HG03103 (cell line): ENCODE measurements around the gene GPATCH4.
A peak's percentile ranks its signal among the peaks of the same experiment; 100 is the strongest.
"Not testable (repeated sequence)": the region's sequence is repeated elsewhere in the genome, so short reads cannot be mapped to it uniquely, and the experiment has no call there.

Source experiments
- ATAC-seq: cut with Tn5 transposase; IDR thresholded peaks from one replicate; pipeline ENCODE4 v1.9.1; 2021; ENCODE audit warnings: low read depth; ENCODE audit not compliant: unreplicated experiment

Gene GPATCH4

DNA sequence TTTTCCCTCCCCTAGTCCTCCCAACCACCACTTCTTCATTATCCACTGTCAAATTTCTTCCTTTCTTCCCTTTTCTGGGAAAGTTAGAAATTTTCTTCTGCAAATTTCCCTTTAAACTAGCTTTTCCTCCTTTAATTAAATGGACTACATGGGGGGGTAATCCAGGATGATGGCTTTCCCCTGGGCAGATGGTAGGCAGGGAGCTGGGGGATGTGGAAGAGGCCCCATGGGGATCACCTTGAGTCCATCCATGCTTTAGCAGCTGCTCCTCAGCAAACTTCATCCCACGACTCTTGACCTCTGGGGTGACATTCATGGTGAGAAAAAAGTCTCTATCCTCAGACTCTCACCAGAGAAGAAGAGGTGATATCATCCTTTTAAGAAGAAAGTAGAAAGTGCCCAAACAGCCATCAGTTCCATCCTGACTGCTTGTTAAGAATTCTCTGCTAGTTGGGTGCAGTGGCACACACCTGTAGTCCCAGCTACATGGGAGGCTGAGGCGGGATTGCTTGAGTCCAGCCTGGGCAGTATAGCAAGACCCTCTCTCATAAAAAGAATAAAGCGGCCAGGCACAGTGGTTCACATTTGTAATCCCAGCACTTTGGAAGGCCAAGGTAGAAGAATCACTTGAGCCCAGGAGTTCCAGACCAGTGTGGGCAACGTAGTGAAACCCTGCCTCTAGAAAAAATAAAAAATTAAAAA is 2.4 kb downstream of the GPATCH4 start:
- ATAC-seq: no peak

DNA sequence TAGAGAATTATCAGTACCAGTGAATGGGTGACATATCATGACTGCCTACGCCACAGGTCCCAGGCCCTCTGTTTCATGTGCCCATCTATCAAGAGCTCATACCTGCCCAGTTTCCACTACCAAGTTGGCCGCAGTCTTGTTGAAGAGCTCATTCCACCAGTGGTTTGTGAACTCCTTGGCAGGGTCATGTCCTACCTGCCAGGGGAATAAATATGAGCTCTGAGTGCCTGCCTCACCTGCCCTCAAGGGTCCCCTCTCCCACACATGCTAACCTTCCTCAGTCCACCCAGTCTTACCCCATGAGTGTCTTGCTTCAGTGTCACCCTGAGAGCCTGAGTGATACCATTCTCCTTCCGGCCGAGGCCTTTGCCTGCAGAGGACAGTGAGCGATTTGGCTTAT is 3.2 kb downstream of the GPATCH4 start:
- ATAC-seq: no peak

DNA sequence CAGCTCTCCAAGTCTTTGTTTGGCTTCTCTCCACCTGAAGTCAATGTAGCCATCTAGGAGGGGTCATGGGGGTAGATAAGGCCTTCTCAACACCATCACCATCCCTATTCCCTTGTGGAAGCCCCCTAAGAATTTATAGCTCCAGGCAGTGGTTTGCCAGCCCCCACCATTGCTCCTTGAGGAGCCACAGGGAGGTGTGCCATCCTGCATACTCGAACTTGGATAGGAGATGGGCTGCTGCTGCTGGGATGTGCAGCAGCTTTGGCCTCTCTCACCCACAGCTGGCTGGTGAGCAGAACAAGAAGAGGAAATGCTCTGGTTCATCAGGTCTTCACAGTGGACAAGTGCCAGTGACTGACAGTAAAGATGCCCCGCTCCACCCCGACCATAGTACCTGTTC is 4.9 kb downstream of the GPATCH4 start:
- no peak for ATAC-seq

DNA sequence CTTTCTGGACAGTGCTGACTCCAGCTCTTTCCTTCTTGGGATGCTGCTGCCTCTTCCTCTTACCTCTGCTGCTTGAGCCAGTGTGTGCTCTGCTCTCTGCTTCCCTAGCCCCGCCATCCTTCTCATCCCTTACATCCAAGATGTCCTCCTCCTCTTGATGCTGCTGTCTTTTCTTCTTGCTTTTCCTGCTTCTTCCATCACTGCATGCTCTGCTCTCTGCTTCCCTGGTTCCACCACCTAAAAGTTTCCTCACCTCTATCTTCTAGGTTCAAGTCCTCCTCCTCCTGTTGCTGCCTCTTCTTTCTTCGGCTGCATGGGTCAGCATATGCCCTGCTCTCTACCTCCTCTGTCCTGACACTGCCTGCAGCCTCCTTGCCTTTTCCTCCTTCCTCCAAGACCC is 6.3 kb downstream of the GPATCH4 start:
- no peak for ATAC-seq

DNA sequence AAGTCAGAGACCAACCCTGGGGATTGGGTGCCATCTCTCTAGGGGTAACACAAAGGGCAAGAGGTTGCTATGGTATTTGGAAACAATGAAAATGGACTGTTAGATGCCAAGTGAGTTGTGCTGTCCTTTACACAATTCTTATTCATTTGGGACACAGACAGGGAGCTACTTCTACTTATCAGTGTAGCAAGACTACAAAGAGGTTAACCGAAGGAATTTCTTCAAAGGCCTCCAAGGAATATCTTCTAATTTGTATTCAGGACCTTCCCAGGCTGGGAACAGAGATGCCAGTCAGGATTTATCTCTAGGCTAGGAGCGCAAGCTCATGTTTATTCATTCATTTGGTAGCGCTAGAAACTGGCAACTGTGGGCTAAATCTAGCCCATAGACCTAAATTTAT is 7.1 kb downstream of the GPATCH4 start:
- ATAC-seq: no peak

DNA sequence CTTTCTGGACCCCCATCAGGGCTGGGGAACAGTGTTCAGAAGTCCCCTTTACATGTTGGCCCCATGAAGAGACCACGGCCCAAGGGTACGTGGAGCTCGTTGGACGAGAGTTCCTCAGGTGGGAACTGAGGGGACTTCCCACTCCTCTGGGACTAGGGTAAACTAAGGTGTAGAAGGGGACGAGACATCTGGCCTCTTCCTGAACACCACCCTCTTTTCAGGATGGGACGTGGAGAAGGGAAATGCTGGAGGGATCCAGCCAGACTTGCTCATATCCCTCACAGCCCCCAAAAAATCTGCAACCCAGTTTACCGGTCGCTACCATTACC is 7.7 kb downstream of the GPATCH4 start:
- no peak for ATAC-seq

DNA sequence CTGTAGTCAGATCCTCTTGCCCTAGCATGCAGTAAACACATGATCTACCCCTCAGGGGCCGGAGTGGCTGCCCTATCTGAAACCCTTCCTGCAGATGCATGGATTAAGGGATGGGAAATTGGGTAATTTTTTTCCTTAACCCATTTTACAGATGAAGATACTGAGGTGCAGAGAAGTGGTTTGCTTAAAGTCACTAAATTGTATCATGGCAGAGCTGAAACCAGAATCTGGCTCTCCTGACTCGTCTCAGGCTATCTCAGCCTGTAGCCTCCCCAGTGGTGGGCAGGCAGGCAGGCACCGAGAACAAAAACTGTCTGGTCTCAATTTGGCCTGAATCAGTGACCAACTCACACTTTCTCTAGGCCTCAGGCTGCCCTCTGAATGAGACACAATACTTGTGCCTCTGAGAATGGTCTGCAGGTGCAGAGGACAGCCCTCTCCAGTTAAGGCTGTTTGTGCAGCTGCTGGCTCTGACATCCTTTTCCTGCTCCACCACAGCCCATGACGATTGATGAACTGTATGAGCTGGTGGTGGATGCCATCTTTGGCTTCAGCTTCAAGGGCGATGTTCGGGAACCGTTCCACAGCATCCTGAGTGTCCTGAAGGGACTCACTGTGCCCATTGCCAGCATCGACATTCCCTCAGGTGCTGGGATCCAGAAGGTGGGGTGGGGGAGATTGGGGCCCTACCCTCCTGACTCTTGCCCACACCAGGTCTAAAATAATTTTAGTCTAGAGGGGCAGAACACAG is 8.2 kb downstream of the GPATCH4 start:
- no peak for ATAC-seq

DNA sequence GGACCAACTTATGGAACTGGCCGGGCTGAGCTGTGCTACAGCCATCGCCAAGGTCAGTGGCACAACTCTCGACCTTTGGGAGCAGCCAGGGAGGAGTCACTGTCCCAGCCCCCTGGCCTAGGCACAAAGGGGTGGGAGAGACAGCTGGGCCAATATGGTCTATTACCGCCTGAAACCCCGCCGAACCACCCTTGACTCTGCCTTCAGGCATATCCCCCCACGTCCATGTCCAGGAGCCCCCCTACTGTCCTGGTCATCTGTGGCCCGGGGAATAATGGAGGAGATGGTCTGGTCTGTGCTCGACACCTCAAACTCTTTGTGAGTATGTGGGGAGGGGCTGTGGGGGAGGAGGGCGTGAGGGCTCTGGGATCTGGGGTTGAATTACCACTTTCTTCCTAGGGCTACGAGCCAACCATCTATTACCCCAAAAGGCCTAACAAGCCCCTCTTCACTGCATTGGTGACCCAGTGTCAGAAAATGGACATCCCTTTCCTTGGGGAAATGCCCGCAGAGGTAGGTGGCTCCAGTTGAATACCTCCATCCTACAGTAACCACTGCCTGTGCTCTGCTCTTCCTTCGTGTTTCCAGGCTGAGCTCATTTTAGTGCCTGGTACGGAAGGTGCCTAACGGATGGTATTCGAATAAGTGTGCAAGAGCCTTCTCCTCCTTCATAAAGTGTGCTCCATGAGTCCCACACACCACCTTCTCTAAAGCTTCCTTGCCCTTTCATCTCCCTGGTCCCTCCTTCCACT is 8.9 kb downstream of the GPATCH4 start:
- ATAC-seq: no peak

DNA sequence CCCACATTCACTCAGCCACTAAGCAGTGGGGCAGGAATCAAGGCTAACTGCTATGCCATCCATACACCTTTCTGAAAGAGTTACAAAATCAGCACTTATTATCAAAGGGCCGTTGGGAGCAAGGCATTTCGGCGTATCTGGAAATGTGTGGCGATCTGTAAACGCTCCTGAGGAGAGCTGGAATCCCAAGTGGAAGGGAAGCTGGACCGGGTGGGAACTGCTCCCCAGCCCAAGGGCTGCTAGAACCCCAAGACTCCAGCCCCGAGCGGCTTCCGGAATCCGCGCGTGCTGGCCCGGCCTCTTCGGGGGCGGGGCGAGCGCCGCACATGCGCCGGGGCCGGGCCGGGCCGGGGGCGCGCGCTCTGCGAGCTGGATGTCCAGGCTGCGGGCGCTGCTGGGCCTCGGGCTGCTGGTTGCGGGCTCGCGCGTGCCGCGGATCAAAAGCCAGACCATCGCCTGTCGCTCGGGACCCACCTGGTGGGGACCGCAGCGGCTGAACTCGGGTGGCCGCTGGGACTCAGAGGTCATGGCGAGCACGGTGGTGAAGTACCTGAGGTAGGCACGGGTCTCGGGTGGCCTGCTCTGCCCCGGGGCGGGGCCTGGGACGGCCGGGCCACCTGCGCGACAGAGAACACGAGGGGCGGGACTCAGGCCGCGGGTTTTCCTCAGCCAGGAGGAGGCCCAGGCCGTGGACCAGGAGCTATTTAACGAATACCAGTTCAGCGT is 9.7 kb downstream of the GPATCH4 start, which contains the start of gene NAXE:
Gene NAXE (plus strand): TSS at position 345 of the 726 bp plus-strand sequence. CDS start 29 bp downstream, at position 374.
- peak; percentile 59 for ATAC-seq

DNA sequence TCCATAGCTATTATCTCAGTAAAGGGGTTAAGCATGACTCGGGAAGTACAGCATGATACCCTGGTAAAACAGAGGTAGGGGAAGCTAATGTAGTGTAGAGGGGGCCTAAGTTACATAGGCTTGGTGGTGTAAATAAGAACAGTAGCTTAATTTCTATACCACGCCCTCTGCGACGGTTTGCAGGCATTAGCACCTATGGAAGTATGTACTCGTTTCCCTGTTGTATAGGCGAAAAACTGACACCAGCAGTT is 10.2 kb downstream of the GPATCH4 start:
- ATAC-seq: no peak

DNA sequence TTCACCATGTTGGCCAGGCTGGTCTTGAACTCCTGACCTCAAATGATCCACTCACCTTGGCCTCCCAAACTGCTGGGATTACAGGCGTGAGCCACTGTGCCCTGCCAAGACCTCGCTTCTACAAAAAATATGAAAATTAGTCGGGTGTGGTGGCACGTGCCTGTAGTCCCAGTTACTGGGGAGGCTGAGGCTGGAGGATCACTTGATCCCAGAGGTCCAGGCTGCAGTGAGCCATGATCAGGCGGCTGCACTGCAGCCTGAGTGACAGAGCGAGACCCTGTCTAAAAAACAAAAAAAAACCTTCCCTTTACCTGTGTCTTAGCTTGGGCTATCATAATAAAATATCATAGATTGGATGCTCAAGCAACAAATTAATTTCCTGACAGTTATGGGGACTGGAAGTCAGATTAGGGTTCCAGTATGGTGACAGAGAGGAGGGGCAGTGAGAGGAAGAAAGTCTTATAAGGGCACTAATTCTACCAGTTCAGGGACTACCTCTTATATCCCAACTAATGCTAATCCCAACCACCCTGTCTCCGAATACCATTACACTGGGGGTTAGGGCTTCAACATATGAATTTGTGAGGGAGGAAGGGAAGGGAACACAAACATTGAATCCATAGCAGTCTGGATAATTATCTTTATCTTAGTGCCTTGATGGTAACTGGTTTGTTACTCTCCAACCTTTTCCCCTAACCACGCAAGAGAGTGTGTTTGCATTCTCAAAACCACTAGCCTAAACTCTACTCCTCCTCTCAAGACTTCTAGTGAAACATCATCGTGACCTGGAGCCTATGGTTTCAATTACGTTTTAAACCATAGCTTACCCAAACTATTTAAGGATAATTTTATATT is 10.7 kb downstream of the GPATCH4 start:
- no peak for ATAC-seq

DNA sequence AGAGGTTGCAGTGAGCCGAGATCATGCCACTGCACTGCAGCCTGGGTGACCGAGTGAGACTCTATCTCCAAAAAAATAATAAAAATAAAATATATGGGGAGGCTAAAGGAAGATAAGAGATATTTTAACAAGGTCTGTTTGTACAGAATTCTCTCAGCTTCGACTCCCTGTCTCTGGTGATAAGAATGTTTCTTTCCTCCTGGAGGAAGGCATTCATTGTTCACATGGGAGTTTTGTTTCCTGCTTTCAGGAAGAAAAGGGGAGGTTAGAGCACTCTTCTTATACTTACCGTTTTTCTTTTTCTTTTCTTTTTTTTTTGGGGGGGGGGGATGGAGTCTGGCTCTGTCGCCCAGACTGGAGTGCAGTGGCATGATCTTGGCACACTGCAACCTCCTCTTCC is 11.7 kb downstream of the GPATCH4 start:
- no peak for ATAC-seq

DNA sequence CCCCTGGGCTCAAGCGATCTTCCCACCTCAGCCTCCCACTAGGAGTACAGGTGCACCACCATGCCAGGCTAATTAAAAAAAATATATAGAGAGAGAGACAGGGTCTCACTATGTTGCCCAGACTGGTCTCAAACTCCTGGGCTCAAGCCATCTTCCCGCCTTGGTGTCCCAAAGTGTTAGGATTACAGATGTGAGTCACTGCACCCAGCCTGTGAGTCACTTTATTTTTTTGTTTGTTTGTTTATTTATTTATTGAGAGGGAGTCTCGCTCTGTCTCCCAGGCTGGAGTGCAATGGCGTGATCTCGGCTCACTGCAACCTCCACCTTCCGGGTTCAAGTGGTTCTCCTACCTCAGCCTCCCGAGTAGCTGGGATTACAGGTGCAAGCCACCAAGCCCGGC is 13.4 kb downstream of the GPATCH4 start:
- ATAC-seq: not testable (repeated sequence)

DNA sequence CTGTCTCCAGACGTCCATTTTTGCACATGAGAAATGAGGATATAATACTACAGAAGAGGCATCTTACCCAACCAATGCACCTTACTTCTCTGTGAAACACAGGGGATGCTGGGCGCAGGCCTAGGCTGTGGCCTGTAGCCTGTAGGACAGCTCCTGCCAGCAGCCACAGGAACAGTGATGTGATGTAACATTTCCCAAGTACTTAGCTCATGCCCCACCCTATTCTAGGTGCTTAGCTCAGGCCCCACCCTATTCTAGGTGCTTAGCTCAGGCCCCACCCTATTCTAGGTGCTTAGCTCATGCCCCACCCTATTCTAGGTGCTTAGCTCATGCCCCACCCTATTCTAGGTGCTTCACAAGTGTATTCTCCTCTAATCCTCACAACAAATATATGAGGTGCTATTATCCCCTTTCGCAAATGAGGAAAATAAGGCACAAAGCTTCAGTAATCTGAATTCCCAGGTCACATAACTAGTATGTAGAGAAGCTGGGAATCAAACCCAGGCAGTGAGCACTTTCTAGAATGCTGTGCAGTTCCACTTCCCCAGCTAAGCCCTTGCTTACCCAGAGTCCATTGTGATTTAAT is 14.3 kb downstream of the GPATCH4 start:
- no peak for ATAC-seq

DNA sequence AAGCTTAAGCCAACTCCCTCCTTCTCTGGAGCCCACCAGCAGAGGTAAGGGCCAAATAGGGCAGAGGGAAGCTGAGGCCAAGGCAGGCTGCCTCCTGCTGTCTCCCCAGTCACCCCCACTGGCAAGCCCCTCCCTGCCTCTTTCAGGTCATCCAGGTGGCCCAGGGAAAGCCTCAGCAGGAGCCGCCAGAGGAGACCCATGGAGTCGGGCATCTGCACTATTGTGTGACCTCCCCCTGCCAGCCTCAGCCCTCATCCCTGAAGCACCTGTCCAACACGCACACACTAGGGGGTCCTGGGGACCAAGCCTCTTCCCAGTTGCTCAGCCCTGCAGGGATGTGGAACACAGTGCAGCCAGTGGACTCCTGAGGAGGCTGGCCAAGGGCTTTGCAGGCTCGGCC is 15.0 kb downstream of the GPATCH4 start:
- ATAC-seq: no peak

DNA sequence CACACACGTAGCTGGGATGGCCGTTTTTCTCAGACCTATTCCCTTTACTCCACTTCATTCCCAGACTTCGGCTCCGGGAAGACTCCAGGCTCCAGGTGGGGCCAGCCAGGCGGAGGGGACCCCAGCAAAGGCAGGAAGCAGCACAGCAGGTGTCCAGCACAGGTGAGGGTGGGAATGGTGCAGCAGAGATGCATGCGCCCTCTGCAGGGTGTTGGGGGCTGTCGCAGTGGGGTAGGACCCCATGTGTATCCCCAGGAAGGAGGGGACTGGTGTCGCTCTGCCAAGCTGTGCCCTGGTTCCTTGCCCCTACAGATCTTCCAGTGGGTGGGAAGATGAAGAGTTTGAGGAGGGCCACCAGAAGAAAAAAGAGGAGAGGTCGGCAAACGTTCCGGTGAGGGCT is 16.5 kb downstream of the GPATCH4 start:
- ATAC-seq: no peak

DNA sequence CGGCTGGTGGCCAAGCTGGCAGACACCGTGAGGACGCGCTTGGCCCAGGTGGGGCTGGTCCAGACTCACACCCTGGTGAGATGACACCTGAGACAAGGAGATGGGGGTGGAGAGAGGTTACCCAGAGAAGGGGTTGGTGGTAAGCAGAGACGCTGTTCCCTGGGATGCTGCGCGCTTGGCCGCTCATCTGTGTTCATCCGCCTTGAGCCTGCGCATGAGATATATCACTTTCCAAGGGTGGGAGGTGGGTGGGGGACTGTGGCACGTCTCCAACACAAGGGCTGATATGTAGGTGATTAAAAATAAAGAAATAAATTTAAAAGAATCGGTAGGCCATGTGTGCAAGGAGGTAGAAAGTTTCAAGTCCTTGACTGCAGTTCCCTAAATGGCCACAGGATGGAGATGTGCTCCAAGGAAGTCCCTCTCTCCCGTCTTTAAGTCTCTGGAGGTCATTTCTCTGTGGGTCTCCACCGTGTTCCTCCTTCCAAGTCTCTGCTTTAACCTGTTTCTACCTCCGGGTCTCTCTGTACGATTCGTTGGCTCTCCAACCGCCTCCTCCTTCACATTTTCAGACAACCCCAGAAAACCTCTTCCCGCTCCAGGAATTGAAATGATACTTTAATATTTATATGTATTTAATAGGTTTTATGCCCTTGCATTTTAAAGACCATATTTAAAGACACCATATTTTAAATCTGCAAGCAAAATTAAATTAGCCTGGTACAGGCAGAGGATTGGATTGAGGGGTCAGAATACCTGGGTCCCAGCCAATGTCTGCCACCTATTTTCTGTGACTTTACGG is 17.3 kb downstream of the GPATCH4 start:
- ATAC-seq: no peak

DNA sequence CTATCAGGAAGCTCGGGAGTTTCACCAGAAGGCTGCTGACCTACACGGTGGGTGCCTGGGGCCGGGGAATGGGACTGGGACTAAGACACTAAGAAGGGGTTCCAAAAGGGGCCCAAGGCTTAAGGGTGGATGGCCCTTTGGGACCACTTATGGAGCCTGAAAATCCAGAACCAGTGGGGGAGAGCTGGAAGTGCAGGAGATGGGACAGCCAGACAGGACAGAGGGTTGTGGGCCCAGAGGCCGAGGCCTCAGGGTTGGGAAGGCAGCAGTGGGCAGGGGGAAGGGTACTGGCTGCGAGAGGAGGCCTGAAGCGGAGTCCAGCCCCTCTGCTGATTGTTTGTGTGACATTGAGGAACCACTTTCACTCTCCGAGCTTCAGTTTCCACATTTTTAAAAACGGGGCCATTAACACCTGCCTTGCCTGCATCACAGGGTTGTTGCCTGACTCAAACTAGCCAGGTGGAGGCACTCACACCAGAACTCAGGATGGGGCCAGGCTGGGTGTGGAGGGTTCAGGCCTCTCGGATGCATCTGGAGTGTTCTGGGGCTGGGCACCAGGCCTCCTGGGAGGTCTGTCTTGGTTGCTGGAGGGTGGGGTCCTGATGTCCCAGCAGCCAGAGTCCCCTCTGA is 18.8 kb downstream of the GPATCH4 start:
- no peak for ATAC-seq
